Measurements from ENCODE around the gene BLOC1S3.

The BLOC1S3 gene

GRCh38 chr19:45161738-45162607 lies 16.6 kb upstream of the BLOC1S3 start:
- no peak for DNase-seq (ENCODE audit: low read depth)

- DNase-seq (ENCODE audit: low read depth), result no peak
Measured at GRCh38 chr19:45162608-45163143, 15.9 kb upstream of the BLOC1S3 start.

- no peak for DNase-seq (ENCODE audit: low read depth)
Measured at GRCh38 chr19:45163156-45163555, 15.4 kb upstream of the BLOC1S3 start.

GRCh38 chr19:45163751-45164460 lies 14.7 kb upstream of the BLOC1S3 start:
- DNase-seq (ENCODE audit: low read depth), result no peak

- DNase-seq (ENCODE audit: low read depth), result no peak
Measured at GRCh38 chr19:45164577-45165335, 13.8 kb upstream of the BLOC1S3 start.

- no peak for DNase-seq (ENCODE audit: low read depth)
Measured at GRCh38 chr19:45166723-45167252, 11.8 kb upstream of the BLOC1S3 start.

GRCh38 chr19:45168767-45169351 lies 9.7 kb upstream of the BLOC1S3 start:
- no peak for DNase-seq (ENCODE audit: low read depth)

GRCh38 chr19:45169602-45170001 lies 9.0 kb upstream of the BLOC1S3 start:
- DNase-seq (ENCODE audit: low read depth), result no peak

GRCh38 chr19:45170146-45171106 lies 8.2 kb upstream of the BLOC1S3 start:
- no peak for DNase-seq (ENCODE audit: low read depth)

- no peak for DNase-seq (ENCODE audit: low read depth)
Measured at GRCh38 chr19:45171211-45171623, 7.4 kb upstream of the BLOC1S3 start.

- no peak for DNase-seq (ENCODE audit: low read depth)
Measured at GRCh38 chr19:45172173-45172572, 6.4 kb upstream of the BLOC1S3 start.

GRCh38 chr19:45172611-45173208 lies 5.9 kb upstream of the BLOC1S3 start:
- no peak for DNase-seq (ENCODE audit: low read depth)

GRCh38 chr19:45173816-45174215 lies 4.8 kb upstream of the BLOC1S3 start:
- DNase-seq (ENCODE audit: low read depth), result peak; percentile 90

- DNase-seq (ENCODE audit: low read depth), result no peak
Measured at GRCh38 chr19:45175515-45176345, 2.9 kb upstream of the BLOC1S3 start.

GRCh38 chr19:45177817-45178261 lies 745 bp upstream of the BLOC1S3 start, which contains the start of gene TRAPPC6A:
Gene TRAPPC6A, minus strand, starts transcription at chr19:45178237. Its CDS starts 19 bp downstream, at chr19:45178218.
- DNase-seq (ENCODE audit: low read depth), result no peak

- DNase-seq (ENCODE audit: low read depth), result no peak
Measured at GRCh38 chr19:45179072-45179891, 698 bp downstream of the BLOC1S3 start.

- no peak for DNase-seq (ENCODE audit: low read depth)
Measured at GRCh38 chr19:45179892-45180370, 1.3 kb downstream of the BLOC1S3 start.

GRCh38 chr19:45180936-45181335 lies 2.4 kb downstream of the BLOC1S3 start:
- no peak for DNase-seq (ENCODE audit: low read depth)
